Ishikawa (cell line): ENCODE measurements around the gene PDCD1LG2.

ENCODE experiments used
- CEBPB ChIP-seq: IDR thresholded peaks from 2 replicates; pipeline ENCODE4 v1.6.1; 2012
- CREB1 ChIP-seq: IDR thresholded peaks from 2 replicates; pipeline ENCODE4 v1.6.1; 2012; ENCODE audit warnings: low read depth
- EGR1 ChIP-seq: IDR thresholded peaks from 2 replicates; pipeline ENCODE4 v1.6.1; 2012
- EP300 ChIP-seq: IDR thresholded peaks from 2 replicates; pipeline ENCODE4 v1.6.1; 2012; ENCODE audit warnings: borderline replicate concordance
- FOXM1 ChIP-seq: IDR thresholded peaks from 2 replicates; pipeline ENCODE4 v1.6.1; 2012; ENCODE audit warnings: low read depth, borderline replicate concordance
- MAX ChIP-seq: IDR thresholded peaks from 2 replicates; pipeline ENCODE4 v1.6.1; 2012
- NFIC ChIP-seq: IDR thresholded peaks from 2 replicates; pipeline ENCODE4 v1.6.1; 2012
- RAD21 ChIP-seq: IDR thresholded peaks from 2 replicates; pipeline ENCODE4 v1.6.1; 2012; ENCODE audit warnings: low read depth
- REST ChIP-seq: IDR thresholded peaks from 2 replicates; pipeline ENCODE4 v1.6.1; 2012; ENCODE audit warnings: low read depth, mild to moderate bottlenecking
- TAF1 ChIP-seq: IDR thresholded peaks from 2 replicates; pipeline ENCODE4 v1.6.1; 2012; ENCODE audit warnings: low read depth, mild to moderate bottlenecking
- TCF12 ChIP-seq: IDR thresholded peaks from 2 replicates; pipeline ENCODE4 v1.6.1; 2012; ENCODE audit warnings: low read depth
- TEAD4 ChIP-seq: IDR thresholded peaks from 2 replicates; pipeline ENCODE4 v1.6.1; 2012
- USF1 ChIP-seq: IDR thresholded peaks from 2 replicates; pipeline ENCODE4 v1.6.1; 2012
- YY1 ChIP-seq: IDR thresholded peaks from 2 replicates; pipeline ENCODE4 v1.6.1; 2012; ENCODE audit warnings: low read depth
- ZBTB7A ChIP-seq: IDR thresholded peaks from 2 replicates; pipeline ENCODE4 v1.6.1; 2012; ENCODE audit warnings: low read depth

Gene PDCD1LG2

GRCh38 chr9:5582835-5583195 is 72.5 kb downstream of the PDCD1LG2 start:
- TF ChIP-seq MAX, result no peak
- TF ChIP-seq EP300, result no peak
- TF ChIP-seq EGR1, result no peak
- no peak for TF ChIP-seq TCF12
- TF ChIP-seq YY1, result no peak

DNA sequence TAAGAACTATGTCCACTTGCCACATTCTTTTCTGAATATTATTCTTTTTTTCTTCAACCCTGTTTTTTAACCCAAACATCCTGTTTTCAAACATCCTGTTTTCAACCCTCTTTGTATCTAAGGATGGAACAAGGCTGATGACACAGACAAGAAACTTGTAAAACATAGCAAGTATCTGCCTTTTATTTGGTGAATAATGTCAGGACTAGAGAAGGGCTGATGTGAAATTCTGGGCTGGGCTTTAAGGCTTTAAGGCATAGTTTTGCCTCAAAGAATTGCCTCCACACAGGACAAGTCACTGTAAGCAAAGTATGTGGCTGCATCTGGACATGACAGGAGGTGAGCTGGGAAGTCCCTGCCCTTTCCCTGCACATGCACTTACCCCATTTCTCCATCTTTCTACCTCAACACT is 76.1 kb downstream of the PDCD1LG2 start:
- TF ChIP-seq TCF12 (no peak), NFIC (no peak), EP300 (no peak), FOXM1 (no peak), EGR1 (no peak), RAD21 (no peak), YY1 (no peak), ZBTB7A (no peak), TEAD4 (no peak), MAX (no peak), REST (no peak), TAF1 (no peak), CEBPB (no peak), USF1 (no peak), CREB1 (no peak)

- TF ChIP-seq CREB1, result no peak
- TF ChIP-seq REST, result no peak
- TF ChIP-seq MAX, result no peak
Observed at GRCh38 chr9:5587024-5587423, 76.7 kb downstream of the PDCD1LG2 start.

GRCh38 chr9:5592231-5592630 is 81.9 kb downstream of the PDCD1LG2 start:
- TF ChIP-seq YY1, result no peak
- no peak for TF ChIP-seq NFIC
- TF ChIP-seq RAD21, result no peak
- no peak for TF ChIP-seq TCF12
- TF ChIP-seq USF1, result no peak
- no peak for TF ChIP-seq CEBPB
- no peak for TF ChIP-seq TEAD4
- TF ChIP-seq EGR1, result no peak
- TF ChIP-seq CREB1, result no peak
- no peak for TF ChIP-seq MAX
- no peak for TF ChIP-seq EP300
- no peak for TF ChIP-seq ZBTB7A
- TF ChIP-seq FOXM1, result no peak
- no peak for TF ChIP-seq REST
- no peak for TF ChIP-seq TAF1

GRCh38 chr9:5592904-5593303 is 82.6 kb downstream of the PDCD1LG2 start:
- TF ChIP-seq CREB1, result no peak
- no peak for TF ChIP-seq NFIC
- no peak for TF ChIP-seq CEBPB
- TF ChIP-seq EP300, result no peak
- no peak for TF ChIP-seq TAF1
- no peak for TF ChIP-seq RAD21
- TF ChIP-seq ZBTB7A, result no peak
